CD1c-positive myeloid dendritic cell (primary cell): ENCODE measurements around the gene STXBP5L.
"Not testable (repeated sequence)": the region's sequence is repeated elsewhere in the genome, so short reads cannot be mapped to it uniquely, and the experiment has no call there.

Source experiments
- DNase-seq: peaks from one replicate; pipeline ENCODE4 v3.0.0-alpha.2; 2016; ENCODE audit errors: extremely low spot score

The STXBP5L gene

DNA sequence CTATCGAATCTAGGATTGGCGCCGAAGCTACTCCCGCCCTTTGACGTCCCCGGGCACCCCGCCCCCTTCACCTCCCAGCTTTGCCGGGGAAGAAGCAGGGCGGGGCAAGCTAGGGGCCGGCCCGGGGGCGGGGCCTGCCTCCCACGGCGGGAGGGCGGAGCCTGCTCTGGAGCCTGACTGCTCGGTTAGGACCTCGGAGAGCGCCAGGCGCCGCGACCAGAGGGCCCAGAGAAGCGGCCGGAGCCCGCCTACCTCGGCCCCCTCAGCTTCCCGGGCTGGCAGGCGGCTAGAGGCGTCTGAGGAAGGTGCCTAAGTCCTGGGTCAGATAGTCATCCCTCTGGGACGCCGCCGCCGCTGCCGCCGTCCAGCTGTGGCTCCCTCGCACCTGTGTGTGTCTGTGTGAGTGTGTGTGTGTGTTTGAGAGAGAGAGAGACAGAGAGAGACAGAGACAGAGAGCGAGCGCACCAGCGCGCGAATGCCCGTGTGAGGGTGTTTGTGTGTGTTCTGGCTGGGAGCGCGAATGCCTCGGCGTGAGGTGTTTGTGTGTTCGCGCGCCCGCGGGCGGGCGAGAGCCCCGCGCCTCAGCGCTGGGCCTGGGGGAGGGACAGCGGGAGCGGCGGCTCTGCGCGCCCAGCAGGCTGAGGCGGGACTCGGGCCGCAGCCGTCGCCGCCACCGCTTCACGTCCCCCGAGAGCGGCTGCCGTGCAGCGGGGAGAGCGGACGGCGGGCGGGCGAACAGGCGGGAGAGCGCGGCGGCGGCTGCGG lies at the start of gene STXBP5L:
STXBP5L (plus strand) TSS at position 176 of the 765 bp plus-strand sequence. CDS start 1,374 bp downstream, outside the sequence.
- peak; percentile 42 for DNase-seq

DNA sequence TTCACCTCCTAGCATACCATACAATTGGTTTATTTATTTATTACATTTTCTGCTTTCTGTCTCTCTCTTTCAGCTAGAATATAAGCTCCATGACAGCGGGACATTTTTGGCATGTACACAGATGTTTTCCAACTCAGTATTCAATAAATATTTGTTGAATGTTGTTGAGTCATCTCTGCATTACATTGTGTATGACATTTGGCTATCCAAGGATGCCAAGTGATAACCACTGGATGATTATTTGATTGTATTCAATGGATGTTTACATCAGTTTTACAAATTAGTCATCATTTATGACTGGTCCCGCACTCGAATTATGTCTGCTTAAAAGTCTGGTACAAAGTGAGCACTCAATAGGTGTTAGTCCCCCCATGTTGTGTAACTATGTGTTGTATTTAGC lies 49.5 kb upstream of the STXBP5L start:
- DNase-seq, result no peak

DNA sequence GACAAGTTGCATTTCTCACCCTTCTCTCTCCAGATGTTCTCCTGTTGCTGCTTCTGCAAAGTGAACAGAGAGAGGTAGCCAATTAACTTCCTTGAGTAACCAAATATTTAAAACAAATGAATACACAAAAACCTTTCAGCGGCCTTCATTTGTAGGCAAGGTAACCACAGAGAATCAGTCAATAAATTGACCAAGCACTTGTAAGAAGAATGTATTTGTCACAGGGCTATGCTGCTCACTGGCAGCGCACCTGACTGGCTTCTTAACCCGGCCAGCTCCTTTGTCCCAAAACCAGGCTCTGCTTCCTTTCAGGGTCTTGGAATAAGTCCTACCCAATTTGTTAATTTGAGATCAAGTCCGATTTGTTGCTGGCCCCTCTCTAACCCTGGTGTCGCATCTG lies 43.5 kb upstream of the STXBP5L start:
- no peak for DNase-seq

DNA sequence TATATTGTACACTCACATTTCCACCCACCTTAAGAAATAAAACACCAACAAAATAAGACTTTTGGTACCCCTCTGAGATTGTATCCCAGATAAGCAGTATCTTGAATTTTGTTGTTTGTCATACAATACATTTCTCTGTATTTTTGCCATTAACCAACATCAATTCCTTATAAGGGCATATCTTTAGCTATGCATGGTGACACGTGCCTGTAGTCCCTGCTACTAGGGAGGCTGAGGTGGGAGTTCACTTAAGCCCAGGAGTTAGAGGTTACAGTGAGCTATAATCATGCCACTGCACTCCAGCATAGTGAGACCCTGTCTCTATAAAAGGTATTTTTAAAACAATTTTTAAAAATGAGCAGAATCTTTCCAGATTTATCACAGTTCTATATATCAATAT lies 32.5 kb upstream of the STXBP5L start:
- DNase-seq, result no peak

DNA sequence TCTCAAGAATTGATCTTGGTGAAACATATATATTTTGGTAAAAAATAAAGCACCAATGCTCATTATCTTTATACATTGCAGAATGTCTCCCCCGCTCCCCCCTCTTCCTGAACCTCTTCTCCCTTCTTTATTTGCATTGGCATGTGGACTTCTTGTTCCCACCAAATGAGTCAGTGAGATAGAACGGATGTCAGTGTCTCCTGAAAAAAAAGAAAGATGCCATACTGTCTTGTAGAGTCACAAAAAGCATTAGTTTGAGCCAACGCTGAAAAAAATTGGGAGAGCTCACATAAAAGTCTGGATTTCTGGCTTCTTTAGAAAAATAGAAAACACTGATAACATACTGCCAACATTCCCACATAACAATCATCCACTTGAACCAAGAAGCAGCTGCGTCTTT lies 32.0 kb upstream of the STXBP5L start:
- DNase-seq, result no peak

DNA sequence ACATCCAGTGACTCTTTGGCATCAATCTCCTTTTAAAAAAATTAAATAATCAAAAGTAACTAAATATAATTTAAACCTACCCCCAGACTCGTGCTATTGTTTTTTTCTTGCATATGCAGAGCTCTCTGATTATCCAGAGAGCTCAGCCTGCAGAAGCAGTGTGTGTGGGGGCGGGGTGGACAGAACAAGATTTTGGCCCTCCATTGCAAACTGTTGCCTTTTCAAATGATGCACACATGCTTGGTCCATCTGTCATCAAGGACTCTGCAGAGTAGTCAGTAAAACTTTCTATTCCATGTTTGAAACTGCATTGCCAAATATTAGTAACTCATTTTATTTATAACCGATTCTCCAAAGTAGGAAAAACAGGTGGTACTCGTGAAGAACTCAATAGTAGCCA lies 28.6 kb upstream of the STXBP5L start:
- DNase-seq, result no peak

DNA sequence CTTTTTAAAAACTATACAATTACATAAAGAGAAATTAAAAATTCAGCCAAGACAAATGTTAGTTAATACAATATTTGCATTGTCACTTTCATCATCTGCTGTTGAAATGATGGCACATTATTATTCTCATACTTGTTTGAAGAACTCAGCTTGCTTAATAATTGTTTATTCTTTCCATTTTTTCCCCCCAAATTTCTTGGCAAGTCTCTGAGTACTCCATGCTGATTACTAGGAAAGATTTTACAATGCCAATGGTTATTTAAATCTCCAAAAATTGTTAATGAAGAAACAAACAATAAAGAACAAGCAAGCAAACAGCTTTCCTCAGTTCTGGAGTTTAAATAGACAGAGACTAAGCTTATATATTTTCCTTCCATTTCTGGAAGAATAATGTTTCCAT lies 15.1 kb upstream of the STXBP5L start:
- DNase-seq, result no peak

DNA sequence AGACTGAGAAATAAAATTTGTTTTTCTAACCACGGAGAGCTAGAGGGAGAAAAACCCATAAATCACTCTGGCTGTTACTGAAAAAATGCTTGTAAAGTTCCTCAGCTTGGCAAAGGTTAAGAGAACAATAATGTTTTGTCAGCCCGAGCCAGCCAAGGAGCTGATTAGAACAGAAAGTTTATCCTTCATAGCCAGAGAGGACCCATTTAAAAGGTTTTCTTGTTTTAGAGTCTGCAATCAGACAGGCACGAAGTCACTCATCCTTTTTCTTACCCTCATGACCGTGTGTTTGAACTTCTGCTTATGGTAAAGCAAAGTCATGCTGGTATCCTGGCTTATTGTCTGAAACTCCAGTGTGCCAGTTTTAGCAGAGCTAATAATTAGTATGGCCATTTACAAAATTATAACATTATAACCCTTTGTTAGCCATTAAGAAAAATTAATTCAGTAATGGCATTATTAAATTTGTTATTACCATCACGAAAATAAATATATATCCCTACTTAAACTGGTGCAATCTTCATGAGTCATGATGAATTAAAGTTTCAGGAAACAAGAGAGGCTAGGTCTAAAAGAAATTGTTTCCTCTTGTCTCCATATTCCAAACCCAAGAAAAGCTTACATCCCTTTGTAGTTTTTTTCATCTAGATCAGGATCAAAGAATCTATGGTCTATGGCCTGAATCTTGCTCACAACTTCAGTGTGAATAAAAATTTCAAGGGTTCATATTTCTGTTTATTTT lies 13.5 kb upstream of the STXBP5L start:
- DNase-seq, result no peak

DNA sequence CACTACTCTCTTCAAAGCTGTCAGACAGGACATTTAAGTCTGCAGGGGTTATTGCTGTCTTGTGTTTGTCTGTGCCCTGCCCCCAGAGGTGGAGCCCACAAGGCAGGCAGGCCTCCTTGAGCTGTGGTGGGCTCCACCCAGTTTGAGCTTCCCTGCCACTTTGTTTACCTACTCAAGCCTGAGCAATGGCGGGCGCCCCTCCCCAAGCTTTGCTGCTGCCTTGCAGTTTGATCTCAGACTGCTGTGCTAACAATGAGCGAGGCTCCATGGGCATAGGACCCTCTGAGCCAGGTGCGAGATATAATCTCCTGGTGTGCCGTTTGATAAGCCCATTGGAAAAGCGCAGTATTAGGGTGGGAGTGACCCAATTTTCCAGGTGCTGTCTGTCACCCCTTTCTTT lies 6.3 kb upstream of the STXBP5L start:
- DNase-seq, result not testable (repeated sequence)

DNA sequence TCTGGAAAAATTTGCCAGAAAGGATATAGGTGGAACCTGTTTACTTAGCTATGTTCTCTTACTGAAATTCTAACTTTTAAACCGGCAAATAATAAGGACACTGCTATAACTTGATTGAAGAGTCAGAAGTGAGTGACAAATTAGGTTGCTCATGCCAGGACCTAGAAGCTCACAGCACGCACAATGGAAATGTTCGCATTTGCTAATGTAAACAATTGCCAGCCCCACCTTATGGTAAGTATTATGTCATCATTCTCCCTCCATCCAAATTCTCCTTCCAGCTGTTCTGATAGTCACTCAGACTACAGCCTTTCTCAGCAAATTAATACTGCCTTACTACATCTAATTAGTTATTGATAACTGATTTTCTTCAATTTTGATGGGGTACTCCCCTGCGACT lies 4.8 kb upstream of the STXBP5L start:
- DNase-seq, result no peak

DNA sequence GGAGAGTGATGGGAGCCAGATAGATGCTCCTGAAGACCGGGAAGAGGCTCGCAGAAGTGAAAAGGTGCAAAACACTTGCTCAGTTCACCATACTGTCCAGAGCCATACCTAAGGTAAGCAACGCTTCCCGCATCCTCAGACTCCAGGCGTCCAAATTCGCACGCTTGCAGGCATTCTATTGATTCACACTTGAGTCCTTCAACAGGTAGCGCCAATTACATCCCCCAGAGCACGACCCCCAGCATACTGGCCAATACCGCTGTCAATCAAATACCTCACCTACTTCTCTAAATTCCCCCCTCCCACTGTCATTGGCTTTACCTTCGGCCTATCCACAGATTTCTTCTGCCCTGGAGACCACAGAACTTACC lies 361 bp upstream of the STXBP5L start:
- DNase-seq, result no peak

DNA sequence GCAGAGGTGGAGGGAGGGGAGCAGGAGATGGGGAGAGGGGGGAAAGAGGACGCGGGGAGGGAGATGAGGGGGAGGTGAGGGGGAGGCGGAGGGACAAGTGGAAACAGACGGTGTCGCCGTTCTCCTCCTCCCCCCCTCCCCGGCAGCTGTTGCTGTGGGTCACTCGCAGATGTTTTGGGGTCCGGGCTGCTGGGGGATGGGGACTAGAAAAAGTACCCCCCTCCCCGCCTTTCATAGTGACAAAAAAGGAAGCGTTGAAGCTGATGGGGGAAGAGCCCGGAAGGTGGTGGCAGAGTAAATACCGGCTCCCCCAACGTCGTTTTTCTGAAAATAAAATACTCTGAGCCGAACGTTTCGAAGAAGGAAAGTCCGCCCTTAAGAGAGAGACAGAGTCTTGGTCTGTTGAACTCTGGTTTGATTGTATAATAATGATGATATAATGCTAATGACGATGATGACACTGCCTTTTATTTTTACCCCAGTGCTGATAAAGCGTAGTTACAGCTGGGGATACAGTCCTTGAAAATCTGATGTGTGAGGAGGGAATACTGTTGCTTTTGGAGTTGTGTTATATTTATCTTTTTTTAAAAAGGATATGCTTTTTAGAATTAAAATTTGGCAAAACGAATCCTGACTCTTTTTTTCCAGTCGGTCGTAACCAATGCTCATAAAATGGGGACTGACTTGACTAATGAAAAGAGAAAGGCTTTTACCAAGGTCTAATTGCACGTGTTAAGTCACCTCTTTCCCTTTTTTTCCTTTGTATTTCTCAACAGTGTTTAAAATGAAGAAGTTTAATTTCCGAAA lies 993 bp downstream of the STXBP5L start:
- DNase-seq, result no peak

DNA sequence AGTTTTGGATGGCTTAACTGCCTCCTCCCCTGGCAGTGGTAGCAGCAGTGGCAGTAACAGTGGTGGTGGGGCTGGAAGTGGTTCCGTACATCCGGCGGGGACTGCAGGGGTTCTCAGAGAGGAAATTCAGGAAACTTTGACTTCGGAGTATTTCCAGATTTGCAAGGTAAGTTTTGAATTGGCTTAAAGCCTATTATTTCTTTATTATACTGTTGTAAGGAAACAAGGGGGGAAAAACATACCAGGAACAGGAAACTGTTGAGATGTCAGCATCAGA lies 1.5 kb downstream of the STXBP5L start:
- no peak for DNase-seq

DNA sequence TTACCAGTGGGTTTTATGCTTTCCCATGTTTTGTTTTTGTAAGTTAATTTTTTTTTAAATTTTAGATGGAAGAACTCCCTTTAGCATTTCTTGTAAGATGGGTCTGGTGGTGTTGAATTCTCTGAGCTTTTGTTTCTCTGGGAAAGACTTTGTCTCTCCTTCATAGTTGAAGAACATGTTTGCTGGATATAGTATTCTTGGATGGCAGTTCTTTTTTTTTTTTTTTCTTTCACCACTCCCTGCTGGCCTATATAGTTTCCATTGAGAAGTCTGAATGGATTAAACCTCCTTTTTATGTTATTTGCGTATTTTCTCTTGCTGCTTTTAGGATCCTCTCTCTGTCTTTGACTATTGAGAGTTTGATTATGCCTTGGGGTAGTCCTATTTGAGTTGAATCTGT lies 18.1 kb downstream of the STXBP5L start:
- no peak for DNase-seq

DNA sequence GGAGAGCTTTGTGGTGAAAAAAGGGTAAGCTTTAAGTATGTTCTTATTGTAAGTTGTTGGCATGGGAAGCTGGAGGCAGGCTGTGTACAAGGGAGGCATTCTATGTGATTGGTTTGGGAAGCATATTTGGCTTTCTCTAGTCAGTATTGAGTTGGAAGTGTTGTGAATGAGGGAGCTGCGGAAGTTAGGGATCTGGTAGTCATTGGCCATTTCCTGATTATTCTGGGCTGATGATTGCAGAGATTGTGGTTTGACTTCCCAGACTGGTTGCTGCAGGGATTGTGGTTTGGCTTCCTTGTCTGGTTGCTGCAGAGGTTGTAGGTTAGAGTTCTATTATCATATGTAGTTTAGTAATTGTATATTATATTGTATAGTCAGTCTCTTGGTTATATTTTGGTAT lies 21.0 kb downstream of the STXBP5L start:
- DNase-seq, result no peak

DNA sequence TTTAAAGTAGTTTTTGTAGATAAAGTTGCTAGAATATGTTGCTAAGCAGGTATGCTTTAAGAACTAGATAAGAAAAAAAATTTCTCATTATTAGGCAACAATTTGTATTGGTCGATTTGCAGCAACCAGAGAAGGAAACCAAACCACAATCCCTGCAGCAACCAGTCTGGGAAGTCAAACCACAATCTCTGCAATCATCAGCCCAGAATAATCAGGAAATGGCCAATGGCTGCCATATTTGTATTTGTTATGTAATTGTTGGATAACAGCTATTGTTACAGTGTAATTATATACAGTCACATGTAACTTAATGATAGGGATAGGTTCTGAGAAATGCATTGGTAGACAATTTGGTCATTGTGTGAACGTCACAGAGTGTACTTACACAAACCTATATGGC lies 23.6 kb downstream of the STXBP5L start:
- no peak for DNase-seq

DNA sequence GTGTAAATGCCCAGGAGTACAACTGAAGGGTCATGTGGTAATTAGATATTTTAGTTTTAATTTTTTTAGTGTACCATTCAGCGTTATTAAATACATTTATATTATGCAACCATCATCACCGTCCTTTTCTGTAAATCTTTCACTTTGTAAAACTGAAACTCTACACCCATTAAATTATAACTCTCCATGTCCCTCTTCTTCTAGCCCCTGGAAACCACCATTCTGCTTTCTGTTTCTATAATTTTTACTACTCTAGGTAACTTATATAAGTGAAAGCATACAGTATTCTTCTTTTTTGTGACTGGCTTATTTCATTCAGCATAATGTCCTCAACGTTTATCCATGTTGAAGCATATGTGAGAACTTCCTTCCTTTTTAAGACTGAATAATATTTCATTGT lies 48.1 kb downstream of the STXBP5L start:
- DNase-seq, result no peak

DNA sequence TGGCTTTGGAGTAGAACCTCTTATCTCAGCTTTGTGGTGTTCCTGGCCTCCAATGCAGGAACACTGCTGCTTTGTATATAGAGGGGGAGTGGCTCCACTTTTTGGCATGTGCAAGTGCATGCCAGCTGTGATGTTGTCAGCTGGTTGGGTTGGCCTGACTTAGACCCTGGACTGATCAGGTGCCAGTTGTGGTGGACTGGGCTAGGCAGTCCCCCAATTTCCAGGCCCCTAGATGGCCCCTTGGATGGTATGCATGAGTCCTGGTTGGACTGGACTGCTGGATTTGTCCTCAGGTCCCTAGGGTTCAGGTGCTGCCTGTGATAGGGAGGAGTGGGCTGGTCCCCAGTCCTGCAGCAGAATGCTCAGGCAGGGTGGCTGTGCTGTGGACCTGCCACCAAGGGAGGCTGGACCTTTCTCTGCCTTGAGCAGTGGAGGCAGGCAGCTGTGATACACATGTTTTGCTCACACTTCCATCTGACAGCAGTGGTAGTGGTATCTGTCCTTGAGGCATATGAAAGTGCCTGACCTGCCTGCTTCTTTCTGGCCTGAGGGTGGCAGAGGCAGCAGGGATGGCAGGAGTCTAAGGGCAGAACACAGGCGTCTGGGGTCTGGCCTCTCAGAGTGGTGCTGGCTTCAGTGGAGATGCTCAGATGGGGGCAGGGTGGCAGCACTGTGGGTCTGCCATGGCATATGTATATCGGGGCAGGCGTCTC lies 74.8 kb downstream of the STXBP5L start:
- no peak for DNase-seq

DNA sequence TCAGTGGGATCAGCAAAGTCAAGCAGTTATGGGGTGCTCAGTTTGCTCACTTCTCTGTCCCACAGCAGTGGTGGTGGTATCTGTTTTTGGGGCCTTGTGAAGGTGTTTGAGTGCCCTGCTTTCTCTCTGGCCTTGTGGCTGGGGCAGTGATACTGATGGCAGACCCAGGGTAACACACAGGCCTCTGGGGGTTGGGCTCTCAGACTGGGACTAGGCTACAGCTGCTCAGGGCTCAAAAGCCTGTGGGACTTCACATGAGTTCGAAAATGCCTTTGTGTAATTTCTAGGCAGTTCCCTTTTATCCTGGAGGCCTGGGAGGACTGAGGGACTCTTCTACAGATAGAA lies 75.3 kb downstream of the STXBP5L start:
- no peak for DNase-seq

DNA sequence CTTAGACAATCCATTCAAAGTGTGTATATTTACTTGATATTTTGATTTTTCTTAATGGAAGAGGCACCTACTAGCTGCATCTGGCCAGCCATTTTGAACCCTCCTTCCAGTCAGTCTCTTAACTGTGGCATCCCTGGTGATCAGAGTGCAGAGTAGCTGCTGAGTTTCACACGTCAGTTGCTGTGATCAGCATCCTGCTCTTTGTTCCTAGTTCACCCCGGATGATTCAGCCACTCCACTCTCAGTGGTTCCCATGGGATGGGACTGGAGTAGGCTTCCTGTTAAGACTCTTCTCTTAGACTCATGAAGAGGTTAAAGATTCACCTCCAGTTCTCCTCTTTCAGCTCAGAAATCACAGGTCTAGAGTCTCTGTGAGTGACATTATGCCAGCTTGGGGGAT lies 75.8 kb downstream of the STXBP5L start:
- DNase-seq, result no peak

DNA sequence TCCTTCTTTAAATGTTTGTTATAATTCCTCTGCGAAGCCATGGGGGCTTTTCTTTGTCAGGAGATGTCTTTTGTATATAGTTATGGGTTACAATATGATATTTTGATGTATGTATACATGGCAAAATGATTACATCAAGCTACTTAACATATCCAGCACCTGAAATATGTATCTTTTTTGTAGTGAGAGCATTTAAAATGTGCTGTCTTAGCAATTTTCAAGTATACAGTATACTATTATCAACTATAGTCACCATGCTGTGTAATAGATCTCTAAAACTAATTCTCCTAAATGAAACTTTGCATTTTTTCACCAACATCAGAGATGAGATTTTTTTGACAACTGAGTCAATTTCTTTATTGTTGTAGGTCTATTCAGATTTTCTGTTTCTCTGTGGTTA lies 77.2 kb downstream of the STXBP5L start:
- DNase-seq, result no peak

DNA sequence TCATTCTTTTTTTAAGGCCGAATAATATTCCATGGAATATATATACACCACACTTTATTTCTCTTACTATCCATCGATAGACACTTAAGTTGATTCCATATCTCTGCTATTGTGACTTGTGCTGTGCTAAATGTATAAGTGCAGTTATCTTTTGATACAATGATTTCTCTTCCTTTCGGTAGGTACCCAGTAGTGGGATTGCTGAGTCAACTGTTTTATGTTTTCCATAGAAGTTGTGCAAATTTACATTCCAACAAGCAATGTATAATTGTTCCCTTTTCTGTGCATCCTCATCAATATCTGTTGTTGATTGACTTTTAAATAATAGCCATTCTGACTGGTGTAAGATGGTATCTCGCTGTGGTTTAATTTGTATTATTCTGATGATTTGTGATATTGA lies 81.0 kb downstream of the STXBP5L start:
- no peak for DNase-seq
